Tibial nerve (tissue), 4 donors: ENCODE data around the gene GET3. TPM values are rescaled to one million over a fixed set of nuclear protein-coding genes. Genes with fewer than 3 reads are reported as not detected.

Source experiments
- DNase-seq, 2 donors: peaks; one replicate each; pipeline ENCODE4 v3.0.0-alpha.2; 2019; ENCODE audit warnings: low spot score in 2 of 2
- H3K27ac ChIP-seq, 4 donors: fragments of 200-600 bp; sonication (generic) in 3 of 4; one replicate each; pipeline ENCODE4 v1.5.1; 2017 to 2019; ENCODE audit warnings: mild to moderate bottlenecking in 1 of 4
- H3K27me3 ChIP-seq, 2 donors: fragments of 200-600 bp; sonication (generic) in 1 of 2; one replicate each; pipeline versions ENCODE4 v1.5.1 to v1.6.0; 2017 to 2019
- H3K36me3 ChIP-seq, 3 donors: fragments of 200-600 bp; sonication (generic); one replicate each; pipeline ENCODE4 v1.5.1; 2018 to 2019
- H3K4me1 ChIP-seq, 4 donors: fragments of 200-600 bp; sonication (generic) in 3 of 4; one replicate each; pipeline ENCODE4 v1.5.1; 2017 to 2019
- H3K4me3 ChIP-seq, 4 donors: fragments of 200-600 bp; sonication (generic) in 3 of 4; one replicate each; pipeline ENCODE4 v1.5.1; 2017 to 2019; ENCODE audit warnings: mild to moderate bottlenecking in 1 of 4, moderate library complexity in 1 of 4
- H3K9me3 ChIP-seq, 4 donors: fragments of 200-600 bp; sonication (generic) in 3 of 4; one replicate each; pipeline ENCODE4 v1.5.1; 2017 to 2019
- CTCF ChIP-seq, 5 experiments: fragments of 200-600 bp in 3 of 5; fragments of 450-650 bp in 2 of 5; sonication (generic) in 3 of 5; IDR thresholded peaks; one replicate each; pipeline ENCODE4 v1.5.1; 2016 to 2019; ENCODE audit warnings: antibody characterized with exemption in 5 of 5, mild to moderate bottlenecking in 3 of 5, moderate library complexity in 2 of 5
- EP300 ChIP-seq, 2 donors: sonication (generic); formaldehyde crosslinking; IDR thresholded peaks; one replicate each; pipeline ENCODE4 v1.6.1; 2017; ENCODE audit warnings: antibody characterized with exemption in 2 of 2, mild to moderate bottlenecking in 1 of 2
- POLR2A ChIP-seq, 2 donors: fragments of 450-650 bp; IDR thresholded peaks; one replicate each; pipeline ENCODE4 v1.6.1; 2017; ENCODE audit warnings: antibody characterized with exemption in 2 of 2, mild to moderate bottlenecking in 2 of 2, moderate library complexity in 2 of 2
- WGBS, 2 donors: methylation state at CpG; one replicate each; pipeline ENCODE4 v1.1.5; 2018; 5-methylcytosine and 5-hydroxymethylcytosine counted together
- total RNA-seq, 4 donors: library from RNA; depleted of rRNA; stranded (reverse); fragments of >200 nt; gene quantifications; one replicate each; pipeline ENCODE4 v1.1.0, GENCODE V29; 2016

The GET3 gene
- total RNA-seq, 4 donors from 2014 or later, result 22.6 to 40.4 (median 36.3) TPM

GRCh38 chr19:12777217-12778016 is 40.1 kb downstream of the GET3 start:
- H3K27me3 ChIP-seq, result no peaks in the 10 kb centered on the region
- H3K4me1 ChIP-seq, result peaks cover 0 to 49% (median 38%) of the 10 kb centered on the region in 4 donors
- no peaks in the 10 kb centered on the region for H3K9me3 ChIP-seq
- DNase-seq, result peak in 1 of 2 donors; percentile 78
- H3K36me3 ChIP-seq, result no peaks in the 10 kb centered on the region
- 8 to 10% methylated on average over 43 of the region's 43 CpGs for WGBS, 2 donors
- peak overlapping the region; percentile 53 to 81 (median 60) for H3K4me3 ChIP-seq
- peak overlapping the region; percentile 93 to 98 (median 94) for H3K27ac ChIP-seq
- TF ChIP-seq EP300 (IDR thresholded peaks at IDR 0.05) (peak; percentile 67 to 74), CTCF (IDR thresholded peaks at IDR 0.05) (peak; percentile 95 to 98 (median 97)), POLR2A (IDR thresholded peaks at IDR 0.05) (no peak)

- Histone ChIP-seq H3K36me3 (no peaks in the 10 kb centered on the region), H3K4me3 (peak overlapping the region; percentile 53 to 81 (median 60)), H3K4me1 (peaks cover 0 to 58% (median 45%) of the 10 kb centered on the region in 4 donors), H3K27ac (peak overlapping the region; percentile 93 to 98 (median 94)), H3K27me3 (no peaks in the 10 kb centered on the region), H3K9me3 (no peaks in the 10 kb centered on the region)
- WGBS, 2 donors, result 2 to 3% methylated on average over 33 to 44 of the region's 44 CpGs
- DNase-seq, result peak in 1 of 2 donors; percentile 63
- TF ChIP-seq CTCF (IDR thresholded peaks at IDR 0.05) (no peak), EP300 (IDR thresholded peaks at IDR 0.05) (peak in 1 of 2 donors; percentile 36), POLR2A (IDR thresholded peaks at IDR 0.05) (peak in 1 of 2 donors; percentile 29)
Observed at GRCh38 chr19:12778017-12778904, 41.0 kb downstream of the GET3 start.

- Histone ChIP-seq H3K4me1 (peaks cover 0 to 63% (median 51%) of the 10 kb centered on the region in 4 donors), H3K27me3 (no peaks in the 10 kb centered on the region), H3K4me3 (peak overlapping the region in 2 of 4 donors; percentile 59 to 81), H3K36me3 (no peaks in the 10 kb centered on the region), H3K9me3 (no peaks in the 10 kb centered on the region), H3K27ac (peak overlapping the region; percentile 93 to 98 (median 94))
- no peak for DNase-seq
- 19 to 34% methylated on average over 6 of the region's 6 CpGs for WGBS, 2 donors
- TF ChIP-seq EP300 (IDR thresholded peaks at IDR 0.05), result no peak
- TF ChIP-seq POLR2A (IDR thresholded peaks at IDR 0.05), result no peak
- TF ChIP-seq CTCF (IDR thresholded peaks at IDR 0.05), result no peak
Observed at GRCh38 chr19:12778905-12779161, 41.5 kb downstream of the GET3 start.

- peaks cover 0 to 69% (median 56%) of the 10 kb centered on the region in 4 donors for H3K4me1 ChIP-seq
- H3K9me3 ChIP-seq, result no peaks in the 10 kb centered on the region
- peak overlapping the region; percentile 93 to 98 (median 94) for H3K27ac ChIP-seq
- H3K36me3 ChIP-seq, result no peaks in the 10 kb centered on the region
- no peak for TF ChIP-seq EP300 (IDR thresholded peaks at IDR 0.05)
- no peak for TF ChIP-seq POLR2A (IDR thresholded peaks at IDR 0.05)
- TF ChIP-seq CTCF (IDR thresholded peaks at IDR 0.05), result no peak
- WGBS, 2 donors, result 45 to 57% methylated on average over 15 of the region's 15 CpGs
- no peak for DNase-seq
- no peaks in the 10 kb centered on the region for H3K27me3 ChIP-seq
- peak overlapping the region in 2 of 4 donors; percentile 59 to 81 for H3K4me3 ChIP-seq
Observed at GRCh38 chr19:12779162-12779993, 42.1 kb downstream of the GET3 start.
